H1 (cell line): ENCODE measurements around the gene CTDP1. TPM values are rescaled to one million over a fixed set of nuclear protein-coding genes. Genes with fewer than 3 reads are reported as not detected.

ENCODE experiments used
- CTCF ChIA-PET: fragments of 300-600 bp; sonication (Branson Sonifier 250); formaldehyde crosslinking; loops from one replicate; lab custom pipeline; 2021; ENCODE audit not compliant: partially characterized antibody; lab: Charles Lee
- POLR2A ChIA-PET: fragments of 300-600 bp; sonication (Branson Sonifier 250); formaldehyde crosslinking; loops from one replicate; lab custom pipeline; 2021; ENCODE audit warnings: inconsistent platforms; ENCODE audit not compliant: partially characterized antibody; lab: Charles Lee
- DNase-seq, 2 experiments: peaks; one replicate each; pipeline versions ENCODE4 v3.0.0 to v3.0.0-alpha.2; 2010 to 2022; ENCODE audit warnings: low spot score in 2 of 2, low read depth in 1 of 2, mixed read lengths in 1 of 2
- FAIRE-seq: peaks from 2 replicates; lab custom pipeline; 2011; peaks lifted over from hg19 to GRCh38; lab: Jason Lieb, UNC
- H2AFZ ChIP-seq: 2 replicates; pipeline ENCODE4 v1.8.1; 2012; ENCODE audit warnings: low read length, inconsistent platforms
- H2AK5ac ChIP-seq: 2 replicates; pipeline ENCODE4 v1.6.1; 2013; ENCODE audit warnings: low read depth, low read length
- H2BK120ac ChIP-seq: replicated peaks from 2 replicates; pipeline ENCODE3; 2013; ENCODE audit warnings: low read depth, low read length, inconsistent platforms
- H2BK12ac ChIP-seq: 2 replicates; pipeline ENCODE4 v1.6.1; 2013; ENCODE audit warnings: low read depth, low read length
- H2BK15ac ChIP-seq: 2 replicates; pipeline ENCODE4 v1.6.1; 2013; ENCODE audit warnings: low read length
- H2BK20ac ChIP-seq: 2 replicates; pipeline ENCODE4 v1.6.1; 2013; ENCODE audit warnings: low read length
- H2BK5ac ChIP-seq: 2 replicates; pipeline ENCODE4 v1.6.1; 2013; ENCODE audit warnings: low read depth, low read length
- H3K14ac ChIP-seq: 2 replicates; pipeline ENCODE4 v1.6.1; 2013; ENCODE audit warnings: inconsistent platforms; ENCODE audit not compliant: insufficient read length
- H3K18ac ChIP-seq: 2 replicates; pipeline ENCODE4 v1.6.1; 2013; ENCODE audit warnings: low read length; ENCODE audit errors: extremely low read depth
- H3K23ac ChIP-seq: 2 replicates; pipeline ENCODE4 v1.6.1; 2013; ENCODE audit warnings: inconsistent platforms; ENCODE audit not compliant: insufficient read length
- H3K23me2 ChIP-seq: 2 replicates; pipeline ENCODE4 v1.6.1; 2013; ENCODE audit warnings: low read depth, low read length
- H3K27ac ChIP-seq: 2 replicates; pipeline ENCODE4 v1.6.1; 2011; ENCODE audit warnings: low read depth, low read length, inconsistent platforms
- H3K27me3 ChIP-seq, 4 experiments: replicated peaks in 1 of 4; 1 replicate in 1 of 4; 2 replicates in 3 of 4; pipeline versions ENCODE4 v1.6.1 to v1.8.1; 2011 to 2013; ENCODE audit warnings: low read length in 3 of 4, mild to moderate bottlenecking in 3 of 4, inconsistent platforms in 2 of 4, mixed read lengths in 2 of 4, moderate library complexity in 1 of 4; ENCODE audit not compliant: control insufficient read depth in 3 of 4, insufficient read depth in 3 of 4; ENCODE audit errors: extremely low read depth in 1 of 4
- H3K36me3 ChIP-seq, 4 experiments: 2 replicates each; pipeline versions ENCODE4 v1.6.1 to v1.8.1; 2011 to 2013; ENCODE audit warnings: mild to moderate bottlenecking in 4 of 4, low read length in 3 of 4, moderate library complexity in 2 of 4, control low read depth in 1 of 4, inconsistent platforms in 1 of 4; ENCODE audit not compliant: insufficient read depth in 4 of 4, control insufficient read depth in 2 of 4
- H3K4ac ChIP-seq: replicated peaks from 2 replicates; pipeline ENCODE3; 2013; ENCODE audit warnings: low read length, low read depth, mixed read lengths, inconsistent platforms; ENCODE audit not compliant: insufficient read length
- H3K4me1 ChIP-seq, 4 experiments: replicated peaks in 1 of 4; 1 replicate in 1 of 4; 2 replicates in 3 of 4; pipeline versions ENCODE4 v1.6.1 to v1.8.1; 2011 to 2013; ENCODE audit warnings: low read length in 3 of 4, inconsistent platforms in 2 of 4, mixed read lengths in 1 of 4; ENCODE audit not compliant: insufficient read depth in 4 of 4, control insufficient read depth in 3 of 4
- H3K4me2 ChIP-seq, 2 experiments: 2 replicates each; pipeline versions ENCODE4 v1.6.1 to v1.8.1; 2011 to 2013; ENCODE audit warnings: low read depth in 2 of 2, low read length in 2 of 2, control low read depth in 1 of 2, inconsistent platforms in 1 of 2, mild to moderate bottlenecking in 1 of 2; ENCODE audit not compliant: insufficient read depth in 1 of 2
- H3K4me3 ChIP-seq, 4 experiments: fragments of 200-600, 300-600 bp in 1 of 4; sonication (generic), shearing (Covaris generic), sonication (Bioruptor Twin) in 1 of 4; 2 replicates each; pipeline versions ENCODE4 v1.5.1 to v1.8.1; 2011 to 2016; ENCODE audit warnings: low read length in 4 of 4, low read depth in 3 of 4, control low read depth in 2 of 4, inconsistent platforms in 2 of 4, mild to moderate bottlenecking in 2 of 4, mixed read lengths in 1 of 4, moderate library complexity in 1 of 4; ENCODE audit not compliant: insufficient read depth in 2 of 4; ENCODE audit errors: extremely low read depth in 1 of 4
- H3K56ac ChIP-seq: replicated peaks from 2 replicates; pipeline ENCODE3; 2013; ENCODE audit warnings: low read depth, mild to moderate bottlenecking, mixed read lengths, low read length, inconsistent platforms; ENCODE audit not compliant: insufficient read length
- H3K79me1 ChIP-seq: 2 replicates; pipeline ENCODE4 v1.6.1; 2013; ENCODE audit warnings: low read depth, low read length, control low read depth
- H3K79me2 ChIP-seq, 2 experiments: 2 replicates each; pipeline versions ENCODE4 v1.6.1 to v1.8.1; 2012 to 2013; ENCODE audit warnings: low read length in 2 of 2, mild to moderate bottlenecking in 2 of 2, inconsistent platforms in 1 of 2; ENCODE audit not compliant: insufficient read depth in 2 of 2, control insufficient read depth in 1 of 2
- H3K9ac ChIP-seq, 4 experiments: replicated peaks in 1 of 4; 1 replicate in 1 of 4; 2 replicates in 3 of 4; pipeline versions ENCODE4 v1.6.1 to v1.8.1; 2011 to 2013; ENCODE audit warnings: low read depth in 3 of 4, low read length in 3 of 4, control low read depth in 2 of 4, mild to moderate bottlenecking in 2 of 4, moderate library complexity in 2 of 4, inconsistent platforms in 1 of 4; ENCODE audit errors: extremely low read depth in 1 of 4
- H3K9me3 ChIP-seq, 2 experiments: 2 replicates each; pipeline versions ENCODE4 v1.6.1 to v1.8.1; 2012 to 2013; ENCODE audit warnings: mild to moderate bottlenecking in 2 of 2, moderate library complexity in 2 of 2, control low read depth in 1 of 2, inconsistent platforms in 1 of 2, low read depth in 1 of 2, low read length in 1 of 2, mixed read lengths in 1 of 2; ENCODE audit not compliant: insufficient read depth in 2 of 2
- H4K20me1 ChIP-seq, 2 experiments: replicated peaks in 1 of 2; 2 replicates each; pipeline versions ENCODE3 to v1.8.1; 2011 to 2013; ENCODE audit warnings: inconsistent platforms in 2 of 2, low read length in 2 of 2, mild to moderate bottlenecking in 1 of 2; ENCODE audit not compliant: insufficient read depth in 2 of 2, control insufficient read depth in 1 of 2
- H4K5ac ChIP-seq: 2 replicates; pipeline ENCODE4 v1.6.1; 2013; ENCODE audit warnings: low read length, low read depth, mixed read lengths, inconsistent platforms; ENCODE audit not compliant: insufficient read length
- H4K8ac ChIP-seq: 2 replicates; pipeline ENCODE4 v1.8.0; 2013; ENCODE audit warnings: mild to moderate bottlenecking, moderate library complexity, low read length, inconsistent platforms; ENCODE audit not compliant: insufficient read depth; ENCODE audit errors: extremely low read depth
- H4K91ac ChIP-seq: replicated peaks from 2 replicates; pipeline ENCODE3; 2013; ENCODE audit warnings: low read length, mixed read lengths, inconsistent platforms; ENCODE audit not compliant: insufficient read length
- EP300 ChIP-seq, 2 experiments: IDR thresholded peaks; 1 replicate in 1 of 2; 2 replicates in 1 of 2; pipeline ENCODE4 v1.6.1; 2011 to 2012; ENCODE audit warnings: low read depth in 2 of 2, low read length in 2 of 2, mild to moderate bottlenecking in 2 of 2, borderline replicate concordance in 1 of 2, inconsistent platforms in 1 of 2, moderate library complexity in 1 of 2
- JUN ChIP-seq: IDR thresholded peaks from 2 replicates; pipeline ENCODE4 v1.6.1; 2011; ENCODE audit warnings: low read depth, mild to moderate bottlenecking, improper control_type of control experiment, low read length
- KDM4A ChIP-seq: IDR thresholded peaks from one replicate; pipeline ENCODE4 v1.7.1; 2012; ENCODE audit warnings: low read depth, mild to moderate bottlenecking, moderate library complexity, low read length, inconsistent platforms; ENCODE audit not compliant: severe bottlenecking
- NRF1 ChIP-seq: IDR thresholded peaks from 2 replicates; pipeline ENCODE4 v1.6.1; 2011; ENCODE audit warnings: mild to moderate bottlenecking, low read depth, low read length, improper control_type of control experiment
- RAD21 ChIP-seq, 2 experiments: IDR thresholded peaks in 1 of 2; conservative IDR thresholded peaks in 1 of 2; 2 replicates each; pipeline ENCODE4 v1.6.1; 2011; ENCODE audit warnings: low read depth in 2 of 2, low read length in 2 of 2, improper control_type of control experiment in 1 of 2, inconsistent platforms in 1 of 2, mild to moderate bottlenecking in 1 of 2, moderate library complexity in 1 of 2
- YY1 ChIP-seq: IDR thresholded peaks from 2 replicates; pipeline ENCODE4 v1.6.1; 2011; ENCODE audit warnings: low read depth, mild to moderate bottlenecking, low read length
- WGBS, 2 experiments: shearing (Covaris generic) in 1 of 2; methylation state at CpG; one replicate each; pipeline versions ENCODE4 v1.1.6 to v1.1.7; 2013 to 2015; ENCODE audit warnings: low lambda C conversion rate in 2 of 2, mixed read lengths in 2 of 2, inconsistent platforms in 1 of 2, low coverage in 1 of 2, missing lambda C conversion rate in 1 of 2; ENCODE audit not compliant: insufficient replicate concordance in 2 of 2, insufficient coverage in 1 of 2, insufficient read length in 1 of 2; ENCODE audit errors: extremely low coverage in 1 of 2, missing lambda C conversion rate in 1 of 2; 5-methylcytosine and 5-hydroxymethylcytosine counted together
- polyA plus RNA-seq, 7 experiments: library from polyadenylated mRNA; depleted of rRNA in 3 of 7; stranded (reverse) in 5 of 7; unstranded in 2 of 7; fragments of >200 nt in 5 of 7; fragments of 200-250 nt in 2 of 7; gene quantifications; 1 replicate in 5 of 7; 2 replicates in 1 of 7; 4 replicates in 1 of 7; pipeline versions ENCODE4 v1.2.1 to v1.2.3, GENCODE V29; 2011 to 2013; ENCODE audit warnings: missing spikeins in 2 of 7, mixed read lengths in 2 of 7
- total RNA-seq: library from RNA; stranded (reverse); fragmentation: NEBNext Ultra II Directional; extraction: Animal tissue kit (Norgen Biotek cat#: 25700); gene quantifications from 2 replicates; pipeline ENCODE4 v1.2.1, GENCODE V29; 2021
- TF ChIP-seq, protein P1 (sequence below): IDR thresholded peaks from 2 replicates; pipeline ENCODE4 v1.6.1; 2012; ENCODE audit warnings: inconsistent platforms

The CTDP1 gene
- total and polyA plus RNA-seq, 2 of the 8 experiments (the other 6 are each of a cell fraction or from before 2014, with no cell fraction given): 16.6 to 37.0 TPM

DNA sequence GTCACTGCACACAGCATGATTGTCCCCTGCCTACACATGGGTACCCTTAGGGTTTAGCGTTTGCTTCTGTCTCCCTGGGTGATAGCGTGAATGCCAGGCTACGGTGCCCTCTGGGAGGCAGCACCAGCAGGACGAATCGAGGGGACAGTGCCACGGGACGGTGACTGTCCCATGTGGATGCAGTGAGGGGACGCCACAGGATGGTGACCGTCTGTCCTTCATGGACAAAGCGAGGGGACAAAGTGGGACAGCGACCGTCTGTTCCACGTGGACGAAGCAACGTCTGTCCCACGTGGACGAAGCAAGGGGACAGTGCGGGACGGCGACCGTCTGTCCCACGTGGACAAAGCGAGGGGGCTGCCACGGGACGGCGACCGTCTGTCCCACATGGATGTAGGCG lies 25.7 kb downstream of the CTDP1 start:
- no peak overlapping the region for H3K27ac ChIP-seq
- no peak overlapping the region for H4K8ac ChIP-seq
- H3K14ac ChIP-seq: no peak overlapping the region
- H2BK12ac ChIP-seq: no peak overlapping the region
- FAIRE-seq (no peak), DNase-seq (no peak)
- H2BK20ac ChIP-seq: no peak overlapping the region
- no peak overlapping the region for H3K56ac ChIP-seq
- no peak overlapping the region for H2BK5ac ChIP-seq
- H2AFZ ChIP-seq: no peak overlapping the region
- H2AK5ac ChIP-seq: no peak overlapping the region
- H3K4me3 ChIP-seq: no peak overlapping the region
- WGBS, 2 experiments: 94% methylated on average over 28 of the region's 28 CpGs; no CpG with 5 or more reads in 1 of the 2 experiments
- H2BK120ac ChIP-seq: no peak overlapping the region
- H3K9me3 ChIP-seq: no peaks in the 10 kb centered on the region
- CTCF ChIA-PET: interaction anchor here (0.8 kb wide), 1 partner anchor 9 kb away, joined by 3 read pairs; no protein-coding TSS in a partner anchor
- no peak overlapping the region for H4K5ac ChIP-seq
- H3K9ac ChIP-seq: no peak overlapping the region
- no peak overlapping the region for H4K91ac ChIP-seq
- peaks cover 0 to 2% (median 0%) of the 10 kb centered on the region in 4 experiments; a peak in 1 of 7 replicates for H3K4me1 ChIP-seq
- no peak overlapping the region for H3K4me2 ChIP-seq
- POLR2A ChIA-PET: no interaction called here
- H4K20me1 ChIP-seq: peaks cover 11 to 17% of the 10 kb centered on the region in 2 experiments
- peaks cover 0 to 16% of the 10 kb centered on the region in 2 experiments; a peak in 2 of 4 replicates for H3K79me2 ChIP-seq
- no peak for TF ChIP-seq EP300 (IDR thresholded peaks at IDR 0.05; ENCODE audit: borderline replicate concordance in 1 of 2, low read depth in 2 of 2, low read length in 2 of 2)
- TF ChIP-seq YY1: no peak
- no peak for TF ChIP-seq JUN
- no peak for TF ChIP-seq RAD21 (IDR thresholded peaks at IDR 0.05 in 1 of 2, conservative IDR thresholded peaks at IDR 0.05 in 1 of 2; ENCODE audit: low read depth in 2 of 2, low read length in 2 of 2)
- no peak for TF ChIP-seq KDM4A
- TF ChIP-seq, protein P1, sequence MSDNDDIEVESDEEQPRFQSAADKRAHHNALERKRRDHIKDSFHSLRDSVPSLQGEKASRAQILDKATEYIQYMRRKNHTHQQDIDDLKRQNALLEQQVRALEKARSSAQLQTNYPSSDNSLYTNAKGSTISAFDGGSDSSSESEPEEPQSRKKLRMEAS: no peak
- TF ChIP-seq NRF1: no peak
- no peaks in the 10 kb centered on the region; the same call in 1 of the 2 replicates for H3K23me2 ChIP-seq
- peaks cover 0 to 37% (median 22%) of the 10 kb centered on the region in 4 experiments; a peak in 6 of 8 replicates for H3K36me3 ChIP-seq
- no peaks in the 10 kb centered on the region for H3K27me3 ChIP-seq
- no peak overlapping the region for H3K23ac ChIP-seq
- H3K18ac ChIP-seq: no peak overlapping the region
- peaks cover 2% of the 10 kb centered on the region for H3K79me1 ChIP-seq
- H2BK15ac ChIP-seq: no peak overlapping the region
- H3K4ac ChIP-seq: no peak overlapping the region
